Spleen (tissue), 11 donors: ENCODE results near the gene SYNPR. TPM values are rescaled to one million over a fixed set of nuclear protein-coding genes. Genes with fewer than 3 reads are reported as not detected.

Source experiments
- DNase-seq: peaks from one replicate; pipeline ENCODE4 v3.0.0-alpha.2; 2020
- H3K27ac ChIP-seq, 8 donors: fragments of 200-600 bp; sonication (generic) in 7 of 8; 1 replicate in 4 of 8; 2 replicates in 4 of 8; pipeline versions ENCODE4 v1.5.0 to v1.8.0; 2016 to 2021; ENCODE audit warnings: inconsistent platforms in 4 of 8, mild to moderate bottlenecking in 4 of 8, moderate library complexity in 1 of 8
- H3K27me3 ChIP-seq, 7 donors: fragments of 200-600 bp; sonication (generic) in 6 of 7; replicated peaks in 1 of 7; 1 replicate in 4 of 7; 2 replicates in 3 of 7; pipeline versions ENCODE4 v1.5.0 to v1.8.0; 2016 to 2021; ENCODE audit warnings: inconsistent platforms in 3 of 7, mild to moderate bottlenecking in 1 of 7
- H3K36me3 ChIP-seq, 6 donors: fragments of 200-600 bp; sonication (generic) in 5 of 6; 1 replicate in 4 of 6; 2 replicates in 2 of 6; pipeline versions ENCODE4 v1.5.0 to v1.8.0; 2016 to 2021; ENCODE audit warnings: inconsistent platforms in 2 of 6
- H3K4me1 ChIP-seq, 6 donors: fragments of 200-600 bp; sonication (generic) in 5 of 6; 1 replicate in 3 of 6; 2 replicates in 3 of 6; pipeline versions ENCODE4 v1.5.0 to v1.8.0; 2016 to 2021; ENCODE audit warnings: inconsistent platforms in 3 of 6
- H3K4me3 ChIP-seq, 8 donors: fragments of 200-600 bp; sonication (generic) in 7 of 8; 1 replicate in 4 of 8; 2 replicates in 4 of 8; pipeline versions ENCODE4 v1.5.0 to v1.8.0; 2016 to 2021; ENCODE audit warnings: inconsistent platforms in 4 of 8, mild to moderate bottlenecking in 4 of 8, moderate library complexity in 2 of 8
- H3K9me3 ChIP-seq, 8 donors: fragments of 200-600 bp; sonication (generic) in 7 of 8; 1 replicate in 4 of 8; 2 replicates in 4 of 8; pipeline versions ENCODE4 v1.5.0 to v1.8.0; 2016 to 2021; ENCODE audit warnings: inconsistent platforms in 4 of 8
- POLR2A ChIP-seq, 3 donors: fragments of 450-650 bp; IDR thresholded peaks; one replicate each; pipeline ENCODE4 v1.5.1; 2017; ENCODE audit warnings: antibody characterized with exemption in 3 of 3, mild to moderate bottlenecking in 1 of 3
- POLR2AphosphoS5 ChIP-seq, 3 donors: sonication (generic); formaldehyde crosslinking; IDR thresholded peaks; one replicate each; pipeline ENCODE4 v1.5.1; 2017; ENCODE audit warnings: antibody characterized with exemption in 3 of 3
- WGBS, 5 donors: extraction: QIAGEN DNeasy Blood & Tissue Kit in 3 of 5; methylation state at CpG; one replicate each; pipeline versions ENCODE4 v1.1.5 to v1.1.7; 2013 to 2018; 5-methylcytosine and 5-hydroxymethylcytosine counted together
- intact Hi-C: fragments of 100-400 bp; cut with DNase I; formaldehyde crosslinking; loops from one replicate; pipeline ENCODE4 v1.15.0; 2023; ENCODE audit warnings: low total_unique reads
- polyA plus RNA-seq, 3 donors: library from polyadenylated mRNA; stranded (reverse); fragments of 200-250 nt; gene quantifications; one replicate each; pipeline ENCODE4 v1.2.1, GENCODE V29; 2013
- total RNA-seq, 7 donors: library from RNA; depleted of rRNA in 3 of 7; stranded (reverse); fragments of >200 nt in 3 of 7; fragmentation: NEBNext Ultra II Directional in 4 of 7; extraction: Animal tissue kit (Norgen Biotek cat#: 25700) in 4 of 7; gene quantifications; one replicate each; pipeline versions ENCODE4 v1.1.0 to v1.2.1, GENCODE V29; 2016 to 2021
- TF ChIP-seq, protein P1 (sequence below), 11 experiments: fragments of 200-600 bp in 7 of 11; fragments of 450-650 bp in 4 of 11; sonication (generic) in 4 of 11; IDR thresholded peaks in 8 of 11; conservative IDR thresholded peaks in 3 of 11; 1 replicate in 7 of 11; 2 replicates in 4 of 11; pipeline versions ENCODE4 v1.4.0 to v1.8.0; 2016 to 2021; ENCODE audit warnings: antibody characterized with exemption in 11 of 11, inconsistent platforms in 4 of 11, mild to moderate bottlenecking in 1 of 11
- donor health status: healthy with polysubstance abuse.
- donor health status: DM: no; HTN: no; CAD: no; lungs with moderate emphysema.
- donor health status: DM: no; HTN: no; CAD: no.
- donor health status: Bipolar disorder and iron deficiency.
- donor health status: healthy.
- donor health status: DM: no; HTN: no; CAD: no.
- donor health status: DM: yes; HTN: yes; CAD: no.

Gene SYNPR
- total and polyA plus RNA-seq, 10 donors = not detected

DNA sequence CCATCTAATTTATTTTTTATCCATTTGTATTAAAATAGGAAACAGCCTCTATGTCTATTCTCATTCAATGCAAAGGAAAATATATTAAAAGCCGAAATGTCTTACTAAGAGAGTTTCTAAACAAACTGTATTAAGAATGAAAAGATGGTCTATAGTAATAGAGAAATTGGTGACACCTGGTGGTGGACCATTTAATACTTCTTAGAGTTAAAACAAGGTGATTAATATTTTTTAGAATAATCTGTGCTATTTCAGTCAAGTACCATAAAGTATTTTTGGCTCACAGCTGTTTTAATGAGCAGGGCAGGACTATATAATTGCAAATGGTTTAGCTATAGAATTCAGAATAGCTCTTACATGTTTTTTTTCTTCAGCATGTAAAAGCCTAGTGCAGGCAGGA is 55.7 kb downstream of the SYNPR start:
- H3K4me1 ChIP-seq = no peaks in the 10 kb centered on the region
- H3K9me3 ChIP-seq = no peaks in the 10 kb centered on the region
- H3K27ac ChIP-seq = no peak overlapping the region
- no peak for DNase-seq
- H3K4me3 ChIP-seq = no peak overlapping the region
- WGBS, 5 donors = 67 to 82% (median 75%) methylated on average over 1 of the region's 1 CpG
- peaks cover 0 to 9% (median 0%) of the 10 kb centered on the region in 7 donors for H3K27me3 ChIP-seq
- no peaks in the 10 kb centered on the region for H3K36me3 ChIP-seq
- TF ChIP-seq POLR2A (IDR thresholded peaks at IDR 0.05) = no peak
- no peak for TF ChIP-seq POLR2AphosphoS5 (IDR thresholded peaks at IDR 0.05)
- TF ChIP-seq, protein P1, sequence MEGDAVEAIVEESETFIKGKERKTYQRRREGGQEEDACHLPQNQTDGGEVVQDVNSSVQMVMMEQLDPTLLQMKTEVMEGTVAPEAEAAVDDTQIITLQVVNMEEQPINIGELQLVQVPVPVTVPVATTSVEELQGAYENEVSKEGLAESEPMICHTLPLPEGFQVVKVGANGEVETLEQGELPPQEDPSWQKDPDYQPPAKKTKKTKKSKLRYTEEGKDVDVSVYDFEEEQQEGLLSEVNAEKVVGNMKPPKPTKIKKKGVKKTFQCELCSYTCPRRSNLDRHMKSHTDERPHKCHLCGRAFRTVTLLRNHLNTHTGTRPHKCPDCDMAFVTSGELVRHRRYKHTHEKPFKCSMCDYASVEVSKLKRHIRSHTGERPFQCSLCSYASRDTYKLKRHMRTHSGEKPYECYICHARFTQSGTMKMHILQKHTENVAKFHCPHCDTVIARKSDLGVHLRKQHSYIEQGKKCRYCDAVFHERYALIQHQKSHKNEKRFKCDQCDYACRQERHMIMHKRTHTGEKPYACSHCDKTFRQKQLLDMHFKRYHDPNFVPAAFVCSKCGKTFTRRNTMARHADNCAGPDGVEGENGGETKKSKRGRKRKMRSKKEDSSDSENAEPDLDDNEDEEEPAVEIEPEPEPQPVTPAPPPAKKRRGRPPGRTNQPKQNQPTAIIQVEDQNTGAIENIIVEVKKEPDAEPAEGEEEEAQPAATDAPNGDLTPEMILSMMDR (IDR thresholded peaks at IDR 0.05 in 8 of 11, conservative IDR thresholded peaks at IDR 0.05 in 3 of 11) = no peak
- intact Hi-C loops = no loop called here

DNA sequence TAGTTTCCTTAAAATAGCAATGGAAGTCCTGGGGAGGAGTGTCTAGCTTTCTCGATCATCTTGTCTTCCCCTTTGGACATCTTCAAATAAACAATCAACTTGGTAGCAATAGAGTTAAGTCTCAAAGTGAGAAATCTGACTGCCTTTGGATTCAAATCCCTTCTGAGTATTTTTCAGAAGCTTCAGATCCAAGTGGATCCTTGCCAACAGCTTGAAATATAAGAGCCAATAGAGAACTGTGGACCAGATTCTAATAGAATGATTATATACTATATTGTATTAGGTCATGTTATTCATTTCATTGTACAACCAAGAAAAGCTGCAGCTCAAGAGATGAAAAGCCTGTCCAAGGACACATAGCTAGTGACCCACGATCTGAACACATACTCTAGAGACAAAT is 60.2 kb downstream of the SYNPR start:
- H3K9me3 ChIP-seq = no peaks in the 10 kb centered on the region
- intact Hi-C loops = no loop called here
- no peak for DNase-seq
- no peaks in the 10 kb centered on the region for H3K36me3 ChIP-seq
- no peak overlapping the region for H3K27ac ChIP-seq
- WGBS, 5 donors = 50 to 67% (median 54%) methylated on average over 2 of the region's 2 CpGs
- no peaks in the 10 kb centered on the region for H3K4me1 ChIP-seq
- no peak for TF ChIP-seq POLR2AphosphoS5 (IDR thresholded peaks at IDR 0.05)
- no peak for TF ChIP-seq POLR2A (IDR thresholded peaks at IDR 0.05)
- TF ChIP-seq, protein P1 (IDR thresholded peaks at IDR 0.05 in 8 of 11, conservative IDR thresholded peaks at IDR 0.05 in 3 of 11) = no peak
- peaks cover 0 to 8% (median 0%) of the 10 kb centered on the region in 7 donors for H3K27me3 ChIP-seq
- H3K4me3 ChIP-seq = no peak overlapping the region

- no peaks in the 10 kb centered on the region for H3K9me3 ChIP-seq
- H3K27me3 ChIP-seq = peaks cover 0 to 32% (median 0%) of the 10 kb centered on the region in 7 donors
- no peak for DNase-seq
- H3K4me1 ChIP-seq = peaks cover 0 to 8% (median 4%) of the 10 kb centered on the region in 6 donors
- H3K27ac ChIP-seq = no peak overlapping the region
- peak in 1 of 3 donors; percentile 37 for TF ChIP-seq POLR2AphosphoS5 (IDR thresholded peaks at IDR 0.05)
- TF ChIP-seq, protein P1 (IDR thresholded peaks at IDR 0.05 in 8 of 11, conservative IDR thresholded peaks at IDR 0.05 in 3 of 11) = no peak
- intact Hi-C loops = no loop called here
- WGBS, 5 donors = 1 to 5% (median 2%) methylated on average over 9 of the region's 9 CpGs
- H3K36me3 ChIP-seq = no peaks in the 10 kb centered on the region
- H3K4me3 ChIP-seq = no peak overlapping the region
Measured at GRCh38 chr3:63343674-63344073, 65.6 kb downstream of the SYNPR start.

- intact Hi-C loops = no loop called here
- H3K9me3 ChIP-seq = no peaks in the 10 kb centered on the region
- peaks cover 0 to 39% (median 0%) of the 10 kb centered on the region in 7 donors for H3K27me3 ChIP-seq
Measured at GRCh38 chr3:63344661-63345060, 66.6 kb downstream of the SYNPR start.

More at GRCh38 chr3:63344661-63345060, 66.6 kb downstream of the SYNPR start:
- WGBS, 5 donors = 60 to 67% (median 63%) methylated on average over 3 of the region's 3 CpGs
- Histone ChIP-seq H3K4me3 (no peak overlapping the region), H3K36me3 (no peaks in the 10 kb centered on the region), H3K4me1 (peaks cover 0 to 8% (median 4%) of the 10 kb centered on the region in 6 donors), H3K27ac (no peak overlapping the region)
- TF ChIP-seq POLR2AphosphoS5 (IDR thresholded peaks at IDR 0.05) (no peak), POLR2A (IDR thresholded peaks at IDR 0.05) (no peak)
- TF ChIP-seq, protein P1 (IDR thresholded peaks at IDR 0.05 in 8 of 11, conservative IDR thresholded peaks at IDR 0.05 in 3 of 11) = no peak
- DNase-seq = no peak
